SK-N-SH (cell line): ENCODE measurements around the gene CRCP.

Source experiments
- CTCF ChIP-seq: fragments of 200-600 bp; sonication (generic); IDR thresholded peaks from 2 replicates; pipeline ENCODE4 v1.6.1; 2017; ENCODE audit warnings: antibody characterized with exemption, mild to moderate bottlenecking, moderate library complexity
- GABPA ChIP-seq: IDR thresholded peaks from 2 replicates; pipeline ENCODE4 v1.4.0; 2012; ENCODE audit warnings: low read depth, mild to moderate bottlenecking
- POLR2AphosphoS5 ChIP-seq: IDR thresholded peaks from 2 replicates; pipeline ENCODE4 v1.6.1; 2012; ENCODE audit warnings: low read depth, low read length
- RAD21 ChIP-seq: IDR thresholded peaks from 2 replicates; pipeline ENCODE4 v1.6.1; 2012; ENCODE audit warnings: mild to moderate bottlenecking, low read length
- REST ChIP-seq: IDR thresholded peaks from 2 replicates; pipeline ENCODE4 v1.6.1; 2012; ENCODE audit warnings: mild to moderate bottlenecking, low read depth, low read length, moderate library complexity
- RXRA ChIP-seq: IDR thresholded peaks from 2 replicates; pipeline ENCODE4 v1.4.0; 2012; ENCODE audit warnings: low read depth, mild to moderate bottlenecking, borderline replicate concordance
- SMC3 ChIP-seq: IDR thresholded peaks from 2 replicates; pipeline ENCODE4 v1.6.1; 2012; ENCODE audit warnings: low read depth, low read length, improper control_type of control experiment
- YY1 ChIP-seq: IDR thresholded peaks from 2 replicates; pipeline ENCODE4 v1.4.0; 2012; ENCODE audit warnings: low read depth, mild to moderate bottlenecking
- TF ChIP-seq, protein P1 (sequence below): IDR thresholded peaks from 2 replicates; pipeline ENCODE4; 2012
- TF ChIP-seq, protein P2 (sequence below): IDR thresholded peaks from 2 replicates; pipeline ENCODE4 v1.4.0; 2012; ENCODE audit warnings: low read depth

DNA sequence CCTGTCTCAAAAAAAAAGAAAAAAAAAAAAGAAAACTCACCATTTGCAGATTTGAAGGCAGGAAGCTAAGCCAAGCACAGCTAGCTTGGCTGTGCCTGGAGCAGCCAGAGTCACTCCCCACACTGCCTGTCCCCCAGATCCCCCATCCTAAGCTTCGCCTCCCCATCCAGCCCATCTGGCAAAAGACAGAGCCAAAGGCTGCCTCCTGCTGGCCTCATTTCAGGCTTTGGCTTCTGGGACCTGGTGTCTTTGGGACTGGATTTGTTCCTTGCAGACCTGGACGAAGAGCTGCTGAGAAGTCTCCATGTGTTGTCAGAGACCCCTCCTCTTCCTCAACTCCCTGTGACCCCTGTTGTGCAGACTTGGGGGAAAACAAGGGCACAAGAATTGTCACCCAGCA is 31.0 kb upstream of the CRCP start:
- peak; percentile 32 for TF ChIP-seq CTCF
- no peak for TF ChIP-seq RXRA
- no peak for TF ChIP-seq POLR2AphosphoS5
- TF ChIP-seq RAD21, result no peak
- no peak for TF ChIP-seq YY1
- TF ChIP-seq GABPA, result no peak
- TF ChIP-seq, protein P1, sequence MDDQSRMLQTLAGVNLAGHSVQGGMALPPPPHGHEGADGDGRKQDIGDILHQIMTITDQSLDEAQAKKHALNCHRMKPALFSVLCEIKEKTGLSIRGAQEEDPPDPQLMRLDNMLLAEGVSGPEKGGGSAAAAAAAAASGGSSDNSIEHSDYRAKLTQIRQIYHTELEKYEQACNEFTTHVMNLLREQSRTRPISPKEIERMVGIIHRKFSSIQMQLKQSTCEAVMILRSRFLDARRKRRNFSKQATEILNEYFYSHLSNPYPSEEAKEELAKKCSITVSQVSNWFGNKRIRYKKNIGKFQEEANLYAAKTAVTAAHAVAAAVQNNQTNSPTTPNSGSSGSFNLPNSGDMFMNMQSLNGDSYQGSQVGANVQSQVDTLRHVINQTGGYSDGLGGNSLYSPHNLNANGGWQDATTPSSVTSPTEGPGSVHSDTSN, result no peak
- TF ChIP-seq SMC3, result no peak
- TF ChIP-seq REST, result no peak
- TF ChIP-seq, protein P2, sequence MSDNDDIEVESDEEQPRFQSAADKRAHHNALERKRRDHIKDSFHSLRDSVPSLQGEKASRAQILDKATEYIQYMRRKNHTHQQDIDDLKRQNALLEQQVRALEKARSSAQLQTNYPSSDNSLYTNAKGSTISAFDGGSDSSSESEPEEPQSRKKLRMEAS, result no peak
